ENCODE data around the gene CEMIP.

Gene CEMIP

DNA sequence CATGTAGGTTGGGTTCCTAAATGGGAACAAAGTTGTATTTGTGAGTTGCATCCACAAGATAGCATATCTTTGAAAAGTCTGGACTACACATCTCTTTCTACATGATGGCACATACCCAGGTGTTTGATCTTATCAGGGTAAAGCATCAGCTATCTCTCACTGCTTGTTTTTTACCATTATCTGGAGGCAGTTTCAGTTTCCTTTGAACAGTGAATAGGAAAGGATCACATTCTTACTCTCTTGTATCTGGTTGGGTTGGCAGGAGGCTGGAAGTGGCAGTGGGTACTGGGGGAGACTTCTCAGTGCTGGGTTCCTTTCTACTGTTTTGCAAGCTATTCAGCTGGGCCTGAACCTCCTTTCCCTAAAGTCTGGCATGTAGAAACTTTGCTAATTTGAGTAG is 4.1 kb downstream of the CEMIP start:
- Histone ChIP-seq H3K9ac (ENCODE audit: low read length) (no peak overlapping the region), H2AFZ (ENCODE audit: low read depth, low read length, severe bottlenecking) (no peak overlapping the region), H3K79me2 (ENCODE audit: insufficient read depth, low read length) (no peaks in the 10 kb centered on the region), H3F3A (ENCODE audit: insufficient read depth) (no peaks in the 10 kb centered on the region), H3K27me3 (ENCODE audit: low read length) (no peaks in the 10 kb centered on the region), H3K4me3 (ENCODE audit: insufficient read depth, low read length, poor library complexity, severe bottlenecking) (no peak overlapping the region), H3K9me3 (ENCODE audit: insufficient read depth, low read length) (no peaks in the 10 kb centered on the region), H3K9me2 (replicated peaks; ENCODE audit: insufficient read depth, low read length) (no peaks in the 10 kb centered on the region), H3K4me2 (ENCODE audit: low read depth, low read length, poor library complexity, severe bottlenecking) (no peak overlapping the region), H3K27ac (ENCODE audit: low read depth, low read length) (no peak overlapping the region), H3K36me3 (ENCODE audit: low read length) (no peaks in the 10 kb centered on the region), H4K20me1 (ENCODE audit: low read depth, low read length) (no peaks in the 10 kb centered on the region)
- TF ChIP-seq, protein P1, sequence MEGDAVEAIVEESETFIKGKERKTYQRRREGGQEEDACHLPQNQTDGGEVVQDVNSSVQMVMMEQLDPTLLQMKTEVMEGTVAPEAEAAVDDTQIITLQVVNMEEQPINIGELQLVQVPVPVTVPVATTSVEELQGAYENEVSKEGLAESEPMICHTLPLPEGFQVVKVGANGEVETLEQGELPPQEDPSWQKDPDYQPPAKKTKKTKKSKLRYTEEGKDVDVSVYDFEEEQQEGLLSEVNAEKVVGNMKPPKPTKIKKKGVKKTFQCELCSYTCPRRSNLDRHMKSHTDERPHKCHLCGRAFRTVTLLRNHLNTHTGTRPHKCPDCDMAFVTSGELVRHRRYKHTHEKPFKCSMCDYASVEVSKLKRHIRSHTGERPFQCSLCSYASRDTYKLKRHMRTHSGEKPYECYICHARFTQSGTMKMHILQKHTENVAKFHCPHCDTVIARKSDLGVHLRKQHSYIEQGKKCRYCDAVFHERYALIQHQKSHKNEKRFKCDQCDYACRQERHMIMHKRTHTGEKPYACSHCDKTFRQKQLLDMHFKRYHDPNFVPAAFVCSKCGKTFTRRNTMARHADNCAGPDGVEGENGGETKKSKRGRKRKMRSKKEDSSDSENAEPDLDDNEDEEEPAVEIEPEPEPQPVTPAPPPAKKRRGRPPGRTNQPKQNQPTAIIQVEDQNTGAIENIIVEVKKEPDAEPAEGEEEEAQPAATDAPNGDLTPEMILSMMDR (IDR thresholded peaks at IDR 0.05; ENCODE audit: insufficient read depth, low read length, poor library complexity, severe bottlenecking): no peak
- TF ChIP-seq EZH2phosphoT487 (conservative IDR thresholded peaks at IDR 0.05; ENCODE audit: low read length): no peak

DNA sequence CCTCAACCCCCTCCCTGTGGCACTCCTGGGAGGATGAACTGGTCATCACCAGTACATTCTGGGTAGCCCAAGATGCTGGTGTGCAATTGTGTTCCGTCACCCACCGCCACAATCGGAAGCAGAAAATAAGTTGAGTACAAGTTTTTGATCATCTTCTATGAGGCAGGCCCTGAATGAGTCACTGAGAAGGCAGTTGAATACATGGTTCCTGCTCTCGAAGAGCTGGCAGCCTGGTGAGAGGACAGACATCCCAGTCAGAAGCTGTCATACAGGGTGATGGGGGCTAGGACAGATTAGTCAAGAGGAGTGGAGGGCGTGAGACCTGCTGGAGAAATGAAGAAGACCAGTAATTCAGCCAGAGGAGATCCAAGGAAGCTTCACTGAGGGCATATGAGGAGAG is 6.2 kb downstream of the CEMIP start:
- Histone ChIP-seq H2AFZ (ENCODE audit: low read depth, low read length, severe bottlenecking) (no peak overlapping the region), H3F3A (ENCODE audit: insufficient read depth) (no peaks in the 10 kb centered on the region)
- TF ChIP-seq, protein P1 (IDR thresholded peaks at IDR 0.05; ENCODE audit: insufficient read depth, low read length, poor library complexity, severe bottlenecking): no peak
- no peak for TF ChIP-seq EZH2phosphoT487 (conservative IDR thresholded peaks at IDR 0.05; ENCODE audit: low read length)

DNA sequence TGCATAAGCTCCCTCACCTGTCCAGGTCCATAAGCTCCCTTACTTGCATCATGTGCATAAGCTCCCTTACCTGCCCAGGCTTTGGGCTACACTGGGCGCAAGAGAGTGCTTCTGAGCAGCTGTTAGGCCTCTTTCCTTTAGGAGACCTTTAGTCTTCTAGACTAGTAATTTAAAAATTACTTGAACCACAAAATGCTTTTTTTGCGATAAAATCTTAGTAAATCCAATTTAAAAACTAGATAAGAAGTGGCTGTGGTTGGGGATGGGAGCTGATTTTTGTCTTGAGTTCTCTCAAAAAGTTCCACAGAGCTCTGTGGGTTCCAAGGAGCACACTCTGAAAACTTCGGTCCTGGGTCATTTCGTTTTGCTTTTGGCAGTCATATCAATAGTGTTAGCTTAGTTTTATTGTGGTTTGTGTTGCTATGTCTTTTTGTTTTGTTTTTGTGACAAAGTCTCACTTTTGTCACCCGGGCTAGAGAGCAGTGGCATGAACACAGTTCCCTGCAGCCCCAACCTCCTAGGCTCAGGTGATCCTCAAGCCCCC is 6.7 kb downstream of the CEMIP start:
- H3K9ac ChIP-seq (ENCODE audit: low read length): no peak overlapping the region
- no peaks in the 10 kb centered on the region for H4K20me1 ChIP-seq (ENCODE audit: low read depth, low read length)
- no peaks in the 10 kb centered on the region for H3F3A ChIP-seq (ENCODE audit: insufficient read depth)
- no peaks in the 10 kb centered on the region for H3K9me3 ChIP-seq (ENCODE audit: insufficient read depth, low read length)
- no peak overlapping the region for H3K4me2 ChIP-seq (ENCODE audit: low read depth, low read length, poor library complexity, severe bottlenecking)
- no peak overlapping the region for H3K4me3 ChIP-seq (ENCODE audit: insufficient read depth, low read length, poor library complexity, severe bottlenecking)
- H3K79me2 ChIP-seq (ENCODE audit: insufficient read depth, low read length): no peaks in the 10 kb centered on the region
- no peaks in the 10 kb centered on the region for H3K36me3 ChIP-seq (ENCODE audit: low read length)
- no peak overlapping the region for H2AFZ ChIP-seq (ENCODE audit: low read depth, low read length, severe bottlenecking)
- H3K27me3 ChIP-seq (ENCODE audit: low read length): no peaks in the 10 kb centered on the region
- no peak for TF ChIP-seq EZH2phosphoT487 (conservative IDR thresholded peaks at IDR 0.05; ENCODE audit: low read length)
- TF ChIP-seq, protein P1 (IDR thresholded peaks at IDR 0.05; ENCODE audit: insufficient read depth, low read length, poor library complexity, severe bottlenecking): no peak
- no peak overlapping the region for H3K27ac ChIP-seq (ENCODE audit: low read depth, low read length)
- no peaks in the 10 kb centered on the region for H3K9me2 ChIP-seq (replicated peaks; ENCODE audit: insufficient read depth, low read length)

More for the DNA sequence above, 6.2 kb downstream of the CEMIP start:
- no peaks in the 10 kb centered on the region for H3K27me3 ChIP-seq (ENCODE audit: low read length)
- H3K79me2 ChIP-seq (ENCODE audit: insufficient read depth, low read length): no peaks in the 10 kb centered on the region
- no peaks in the 10 kb centered on the region for H3K9me2 ChIP-seq (replicated peaks; ENCODE audit: insufficient read depth, low read length)
- H3K36me3 ChIP-seq (ENCODE audit: low read length): no peaks in the 10 kb centered on the region
- no peak overlapping the region for H3K4me2 ChIP-seq (ENCODE audit: low read depth, low read length, poor library complexity, severe bottlenecking)
- no peaks in the 10 kb centered on the region for H3K9me3 ChIP-seq (ENCODE audit: insufficient read depth, low read length)
- H3K4me3 ChIP-seq (ENCODE audit: insufficient read depth, low read length, poor library complexity, severe bottlenecking): no peak overlapping the region
- H3K27ac ChIP-seq (ENCODE audit: low read depth, low read length): no peak overlapping the region
- H4K20me1 ChIP-seq (ENCODE audit: low read depth, low read length): no peaks in the 10 kb centered on the region
- H3K9ac ChIP-seq (ENCODE audit: low read length): no peak overlapping the region

All from SU-DHL-6 (cell line).